ENCODE data around the gene CEP76. TPM values are rescaled to one million over a fixed set of nuclear protein-coding genes. Genes with fewer than 3 reads are reported as not detected.

Gene CEP76
- total RNA-seq, 1 donor from 2014 or later: 8.4 TPM

- no peak overlapping the region for H3K9ac ChIP-seq (ENCODE audit: low read depth in 1 of 3, low read length in 3 of 3)
- H3K27ac ChIP-seq (ENCODE audit: low read depth, low read length): no peak overlapping the region
- H3K4me3 ChIP-seq (ENCODE audit: low read length in 3 of 3): no peak overlapping the region
- H3K9me3 ChIP-seq (ENCODE audit: control insufficient read depth in 3 of 3, low read length in 3 of 3): no peaks in the 10 kb centered on the region
- H3K4me1 ChIP-seq (ENCODE audit: control insufficient read depth in 3 of 3, insufficient read depth in 3 of 3, low read length in 3 of 3): no peaks in the 10 kb centered on the region
- no peaks in the 10 kb centered on the region for H3K36me3 ChIP-seq (ENCODE audit: control insufficient read depth in 3 of 3, insufficient read depth in 3 of 3, low read length in 3 of 3)
- no peaks in the 10 kb centered on the region for H3K27me3 ChIP-seq (ENCODE audit: control insufficient read depth in 3 of 3, insufficient read depth in 3 of 3, low read length in 3 of 3)
These were observed 42.7 kb upstream of the CEP76 start for GRCh38 chr18:12745095-12745795.

GRCh38 chr18:12744103-12744502, 41.6 kb upstream of the CEP76 start:
- H3K9ac ChIP-seq (ENCODE audit: low read depth in 1 of 3, low read length in 3 of 3): no peak overlapping the region
- H3K36me3 ChIP-seq (ENCODE audit: control insufficient read depth in 3 of 3, insufficient read depth in 3 of 3, low read length in 3 of 3): no peaks in the 10 kb centered on the region
- no peak overlapping the region for H3K4me3 ChIP-seq (ENCODE audit: low read length in 3 of 3)
- H3K4me1 ChIP-seq (ENCODE audit: control insufficient read depth in 3 of 3, insufficient read depth in 3 of 3, low read length in 3 of 3): no peaks in the 10 kb centered on the region
- H3K27me3 ChIP-seq (ENCODE audit: control insufficient read depth in 3 of 3, insufficient read depth in 3 of 3, low read length in 3 of 3): no peaks in the 10 kb centered on the region
- H3K27ac ChIP-seq (ENCODE audit: low read depth, low read length): no peak overlapping the region
- H3K9me3 ChIP-seq (ENCODE audit: control insufficient read depth in 3 of 3, low read length in 3 of 3): no peaks in the 10 kb centered on the region

- Histone ChIP-seq H3K4me1 (ENCODE audit: control insufficient read depth in 3 of 3, insufficient read depth in 3 of 3, low read length in 3 of 3) (no peaks in the 10 kb centered on the region), H3K36me3 (ENCODE audit: control insufficient read depth in 3 of 3, insufficient read depth in 3 of 3, low read length in 3 of 3) (no peaks in the 10 kb centered on the region), H3K9ac (ENCODE audit: low read depth in 1 of 3, low read length in 3 of 3) (no peak overlapping the region), H3K27ac (ENCODE audit: low read depth, low read length) (no peak overlapping the region), H3K27me3 (ENCODE audit: control insufficient read depth in 3 of 3, insufficient read depth in 3 of 3, low read length in 3 of 3) (no peaks in the 10 kb centered on the region), H3K9me3 (ENCODE audit: control insufficient read depth in 3 of 3, low read length in 3 of 3) (no peaks in the 10 kb centered on the region), H3K4me3 (ENCODE audit: low read length in 3 of 3) (no peak overlapping the region)
These were observed 39.9 kb upstream of the CEP76 start for GRCh38 chr18:12742453-12742852.

GRCh38 chr18:12741351-12741750, 38.8 kb upstream of the CEP76 start:
- Histone ChIP-seq H3K27me3 (ENCODE audit: control insufficient read depth in 3 of 3, insufficient read depth in 3 of 3, low read length in 3 of 3) (no peaks in the 10 kb centered on the region), H3K9ac (ENCODE audit: low read depth in 1 of 3, low read length in 3 of 3) (no peak overlapping the region), H3K4me3 (ENCODE audit: low read length in 3 of 3) (no peak overlapping the region), H3K27ac (ENCODE audit: low read depth, low read length) (no peak overlapping the region), H3K9me3 (ENCODE audit: control insufficient read depth in 3 of 3, low read length in 3 of 3) (no peaks in the 10 kb centered on the region), H3K36me3 (ENCODE audit: control insufficient read depth in 3 of 3, insufficient read depth in 3 of 3, low read length in 3 of 3) (no peaks in the 10 kb centered on the region), H3K4me1 (ENCODE audit: control insufficient read depth in 3 of 3, insufficient read depth in 3 of 3, low read length in 3 of 3) (no peaks in the 10 kb centered on the region)

- H3K9me3 ChIP-seq (ENCODE audit: control insufficient read depth in 3 of 3, low read length in 3 of 3): no peaks in the 10 kb centered on the region
- no peaks in the 10 kb centered on the region for H3K4me1 ChIP-seq (ENCODE audit: control insufficient read depth in 3 of 3, insufficient read depth in 3 of 3, low read length in 3 of 3)
- H3K36me3 ChIP-seq (ENCODE audit: control insufficient read depth in 3 of 3, insufficient read depth in 3 of 3, low read length in 3 of 3): no peaks in the 10 kb centered on the region
- no peak overlapping the region for H3K4me3 ChIP-seq (ENCODE audit: low read length in 3 of 3)
- no peak overlapping the region for H3K9ac ChIP-seq (ENCODE audit: low read depth in 1 of 3, low read length in 3 of 3)
- no peak overlapping the region for H3K27ac ChIP-seq (ENCODE audit: low read depth, low read length)
- H3K27me3 ChIP-seq (ENCODE audit: control insufficient read depth in 3 of 3, insufficient read depth in 3 of 3, low read length in 3 of 3): no peaks in the 10 kb centered on the region
These were observed 34.9 kb upstream of the CEP76 start for GRCh38 chr18:12737243-12737902.

GRCh38 chr18:12726774-12727550, 24.4 kb upstream of the CEP76 start:
- H3K4me1 ChIP-seq (ENCODE audit: control insufficient read depth in 3 of 3, insufficient read depth in 3 of 3, low read length in 3 of 3): no peaks in the 10 kb centered on the region
- no peaks in the 10 kb centered on the region for H3K9me3 ChIP-seq (ENCODE audit: control insufficient read depth in 3 of 3, low read length in 3 of 3)
- H3K27ac ChIP-seq (ENCODE audit: low read depth, low read length): no peak overlapping the region
- peaks cover 13 to 38% (median 34%) of the 10 kb centered on the region in 3 donors for H3K36me3 ChIP-seq (ENCODE audit: control insufficient read depth in 3 of 3, insufficient read depth in 3 of 3, low read length in 3 of 3)
- H3K9ac ChIP-seq (ENCODE audit: low read depth in 1 of 3, low read length in 3 of 3): no peak overlapping the region
- no peaks in the 10 kb centered on the region for H3K27me3 ChIP-seq (ENCODE audit: control insufficient read depth in 3 of 3, insufficient read depth in 3 of 3, low read length in 3 of 3)
- no peak overlapping the region for H3K4me3 ChIP-seq (ENCODE audit: low read length in 3 of 3)

- Histone ChIP-seq H3K4me3 (ENCODE audit: low read length in 3 of 3) (no peak overlapping the region), H3K9ac (ENCODE audit: low read depth in 1 of 3, low read length in 3 of 3) (no peak overlapping the region), H3K27me3 (ENCODE audit: control insufficient read depth in 3 of 3, insufficient read depth in 3 of 3, low read length in 3 of 3) (no peaks in the 10 kb centered on the region), H3K36me3 (ENCODE audit: control insufficient read depth in 3 of 3, insufficient read depth in 3 of 3, low read length in 3 of 3) (peaks cover 13 to 42% (median 38%) of the 10 kb centered on the region in 3 donors), H3K9me3 (ENCODE audit: control insufficient read depth in 3 of 3, low read length in 3 of 3) (no peaks in the 10 kb centered on the region), H3K27ac (ENCODE audit: low read depth, low read length) (no peak overlapping the region), H3K4me1 (ENCODE audit: control insufficient read depth in 3 of 3, insufficient read depth in 3 of 3, low read length in 3 of 3) (no peaks in the 10 kb centered on the region)
These were observed 23.8 kb upstream of the CEP76 start for GRCh38 chr18:12726331-12726730.

- Histone ChIP-seq H3K4me3 (ENCODE audit: low read length in 3 of 3) (no peak overlapping the region), H3K4me1 (ENCODE audit: control insufficient read depth in 3 of 3, insufficient read depth in 3 of 3, low read length in 3 of 3) (no peaks in the 10 kb centered on the region), H3K27me3 (ENCODE audit: control insufficient read depth in 3 of 3, insufficient read depth in 3 of 3, low read length in 3 of 3) (no peaks in the 10 kb centered on the region), H3K36me3 (ENCODE audit: control insufficient read depth in 3 of 3, insufficient read depth in 3 of 3, low read length in 3 of 3) (peaks cover 14 to 58% (median 51%) of the 10 kb centered on the region in 3 donors), H3K27ac (ENCODE audit: low read depth, low read length) (no peak overlapping the region), H3K9ac (ENCODE audit: low read depth in 1 of 3, low read length in 3 of 3) (no peak overlapping the region), H3K9me3 (ENCODE audit: control insufficient read depth in 3 of 3, low read length in 3 of 3) (no peaks in the 10 kb centered on the region)
These were observed 20.2 kb upstream of the CEP76 start for GRCh38 chr18:12722731-12723130.

GRCh38 chr18:12721495-12722275, 19.2 kb upstream of the CEP76 start:
- Histone ChIP-seq H3K27me3 (ENCODE audit: control insufficient read depth in 3 of 3, insufficient read depth in 3 of 3, low read length in 3 of 3) (no peaks in the 10 kb centered on the region), H3K9ac (ENCODE audit: low read depth in 1 of 3, low read length in 3 of 3) (no peak overlapping the region), H3K27ac (ENCODE audit: low read depth, low read length) (no peak overlapping the region), H3K36me3 (ENCODE audit: control insufficient read depth in 3 of 3, insufficient read depth in 3 of 3, low read length in 3 of 3) (peaks cover 16 to 60% (median 53%) of the 10 kb centered on the region in 3 donors), H3K9me3 (ENCODE audit: control insufficient read depth in 3 of 3, low read length in 3 of 3) (no peaks in the 10 kb centered on the region), H3K4me3 (ENCODE audit: low read length in 3 of 3) (no peak overlapping the region), H3K4me1 (ENCODE audit: control insufficient read depth in 3 of 3, insufficient read depth in 3 of 3, low read length in 3 of 3) (no peaks in the 10 kb centered on the region)
